Fibroblast of peridontal ligament (primary cell): ENCODE measurements around the gene TBC1D4.
A peak's percentile ranks its signal among the peaks of the same experiment; 100 is the strongest.
"Not testable (repeated sequence)": the region's sequence is repeated elsewhere in the genome, so short reads cannot be mapped to it uniquely, and the experiment has no call there.

Source experiments
- DNase-seq: peaks from one replicate; pipeline ENCODE4 v3.0.0-alpha.2; 2010; ENCODE audit errors: extremely low read depth

Gene TBC1D4

GRCh38 chr13:75273695-75274094 is 208.3 kb downstream of the TBC1D4 start:
- DNase-seq, result not testable (repeated sequence)

GRCh38 chr13:75271846-75272245 is 210.1 kb downstream of the TBC1D4 start:
- peak; percentile 39 for DNase-seq

- not testable (repeated sequence) for DNase-seq
These were observed 213.5 kb downstream of the TBC1D4 start for GRCh38 chr13:75268481-75268880.

GRCh38 chr13:75264611-75265010 is 217.4 kb downstream of the TBC1D4 start:
- DNase-seq, result no peak

GRCh38 chr13:75263741-75264407 is 218.1 kb downstream of the TBC1D4 start:
- DNase-seq, result peak; percentile 78

GRCh38 chr13:75258159-75258782 is 223.7 kb downstream of the TBC1D4 start:
- DNase-seq, result peak; percentile 78

GRCh38 chr13:75256922-75257321 is 225.0 kb downstream of the TBC1D4 start:
- DNase-seq, result no peak

- no peak for DNase-seq
These were observed 226.3 kb downstream of the TBC1D4 start for GRCh38 chr13:75255653-75256052.

GRCh38 chr13:75255147-75255546 is 226.8 kb downstream of the TBC1D4 start:
- no peak for DNase-seq

GRCh38 chr13:75251188-75251587 is 230.8 kb downstream of the TBC1D4 start:
- DNase-seq, result no peak

GRCh38 chr13:75250526-75251178 is 231.3 kb downstream of the TBC1D4 start:
- DNase-seq, result peak; percentile 33

- DNase-seq, result not testable (repeated sequence)
These were observed 236.4 kb downstream of the TBC1D4 start for GRCh38 chr13:75245578-75245977.

GRCh38 chr13:75240240-75240639 is 241.7 kb downstream of the TBC1D4 start:
- not testable (repeated sequence) for DNase-seq

- no peak for DNase-seq
These were observed 245.2 kb downstream of the TBC1D4 start for GRCh38 chr13:75236774-75237173.
